HG03521 (cell line): Measurements from ENCODE around the gene CHCT1.
"Not testable (repeated sequence)": the region's sequence is repeated elsewhere in the genome, so short reads cannot be mapped to it uniquely, and the experiment has no call there.

Source experiments
- ATAC-seq: cut with Tn5 transposase; IDR thresholded peaks from one replicate; pipeline ENCODE4 v1.9.1; 2021; ENCODE audit warnings: mild to moderate bottlenecking, moderate library complexity; ENCODE audit not compliant: unreplicated experiment

The CHCT1 gene

DNA sequence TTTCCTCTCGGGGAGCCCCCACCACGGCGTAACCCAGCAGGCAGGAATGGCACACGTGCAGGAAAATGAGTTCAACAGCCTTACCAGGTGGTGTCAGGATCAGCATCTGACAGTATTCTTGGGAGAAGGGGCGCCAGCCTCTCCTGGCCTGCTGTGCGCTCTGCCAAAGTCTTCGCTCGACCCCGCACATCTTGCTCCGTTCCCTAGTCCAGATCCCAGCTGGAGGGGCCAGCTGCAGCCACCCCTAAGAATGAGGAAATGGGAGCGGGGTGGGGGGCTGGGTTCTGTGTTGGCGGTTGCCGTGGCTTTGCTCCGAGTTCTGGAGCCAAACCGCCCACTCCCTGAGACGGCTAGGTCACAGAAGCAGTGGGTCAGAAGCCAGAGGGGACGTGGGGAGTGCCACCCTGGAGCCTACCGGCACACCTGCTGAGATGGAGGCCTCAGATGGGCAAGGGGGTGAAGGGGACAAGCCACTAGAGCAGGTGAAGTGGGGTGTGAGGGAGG, at the start of gene CHCT1:
CHCT1 (plus strand) TSS at position 328 of the 504 bp plus-strand sequence; CDS start at position 432, 104 bp downstream.
- no peak for ATAC-seq

- ATAC-seq = no peak
Observed at GRCh38 chr17:60372790-60373483, 49.4 kb upstream of the CHCT1 start.

- ATAC-seq = not testable (repeated sequence)
Observed at GRCh38 chr17:60378187-60378586, 44.1 kb upstream of the CHCT1 start.

DNA sequence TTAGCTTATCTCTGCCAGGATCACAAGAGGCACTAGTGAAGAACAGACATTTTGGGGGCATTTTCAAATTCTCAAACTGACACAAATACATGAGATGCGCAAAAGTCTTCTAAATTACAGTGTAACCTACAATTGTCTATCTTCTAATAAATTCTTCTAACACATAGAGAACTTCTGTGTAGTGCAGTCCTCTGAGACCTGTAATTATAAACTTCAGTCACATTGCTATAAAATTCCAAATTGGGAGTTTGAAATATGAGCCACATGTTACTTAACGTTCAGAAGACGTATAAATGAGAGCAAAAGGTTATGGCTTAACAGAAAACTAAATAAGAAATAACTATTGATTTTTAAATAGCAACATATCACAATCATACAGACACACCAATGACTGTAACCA, 42.8 kb upstream of the CHCT1 start:
- not testable (repeated sequence) for ATAC-seq

- ATAC-seq = no peak
Observed at GRCh38 chr17:60381958-60382357, 40.3 kb upstream of the CHCT1 start.

- no peak for ATAC-seq
Observed at GRCh38 chr17:60383379-60383778, 38.9 kb upstream of the CHCT1 start.

DNA sequence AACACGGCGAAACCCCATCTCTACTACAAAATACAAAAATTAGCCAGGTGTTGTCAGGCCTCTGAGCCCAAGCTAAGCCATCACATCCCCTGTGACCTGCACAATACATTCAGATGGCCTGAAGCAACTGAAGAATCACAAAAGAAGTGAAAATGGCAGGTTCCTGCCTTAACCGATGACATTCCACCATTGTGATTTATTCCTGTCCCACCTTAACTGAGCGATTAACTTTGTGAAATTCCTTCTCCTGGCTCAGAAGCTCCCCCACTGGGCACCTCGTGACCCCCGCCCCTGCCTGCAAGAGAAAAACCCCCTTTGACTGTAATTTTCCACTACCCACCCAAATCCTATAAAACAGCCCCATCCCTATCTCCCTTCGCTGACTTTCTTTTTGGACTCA, 37.4 kb upstream of the CHCT1 start:
- ATAC-seq = not testable (repeated sequence)

DNA sequence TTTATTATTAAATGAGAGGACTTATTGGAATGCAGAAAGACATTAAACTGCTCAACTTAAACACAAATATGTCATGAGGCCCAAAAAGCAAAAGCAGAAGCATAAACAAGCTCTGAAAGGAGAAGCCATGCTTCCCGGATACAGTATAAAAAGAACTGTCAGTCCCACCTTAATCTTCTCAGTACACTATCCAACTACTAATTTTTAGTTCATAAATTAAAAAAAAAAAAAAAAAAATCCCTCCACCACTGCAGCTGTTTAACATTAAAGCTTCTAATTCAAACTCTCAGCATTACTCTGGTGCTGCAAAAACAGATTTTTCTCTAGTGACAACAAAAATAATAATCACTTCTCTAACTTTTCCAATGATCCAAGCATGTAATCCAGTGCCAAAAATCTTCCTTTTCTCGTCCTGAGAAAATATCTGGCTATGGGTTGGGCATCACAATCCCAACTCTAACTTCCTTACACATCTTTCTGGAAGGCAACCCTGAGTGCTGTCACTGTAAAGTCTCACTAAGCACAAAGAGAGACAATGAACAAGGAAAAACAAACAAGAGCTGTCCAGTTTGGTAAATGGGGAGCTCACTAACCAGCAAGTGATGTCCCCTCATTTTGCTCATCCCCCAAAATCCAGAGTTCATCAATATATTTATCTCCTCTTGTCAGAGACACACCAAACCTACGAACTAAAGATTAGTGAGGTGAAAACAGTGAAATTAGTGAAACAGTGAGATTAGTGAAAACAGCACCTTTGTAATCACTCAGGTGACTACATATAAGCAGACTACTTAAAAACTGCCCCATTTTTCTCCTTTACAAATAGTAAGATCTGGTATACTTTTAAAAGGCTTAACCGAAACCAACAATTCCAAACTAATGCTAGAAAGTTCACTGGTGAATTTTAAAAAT, 35.9 kb upstream of the CHCT1 start:
- no peak for ATAC-seq

- no peak for ATAC-seq
Observed at GRCh38 chr17:60387666-60388065, 34.6 kb upstream of the CHCT1 start.

DNA sequence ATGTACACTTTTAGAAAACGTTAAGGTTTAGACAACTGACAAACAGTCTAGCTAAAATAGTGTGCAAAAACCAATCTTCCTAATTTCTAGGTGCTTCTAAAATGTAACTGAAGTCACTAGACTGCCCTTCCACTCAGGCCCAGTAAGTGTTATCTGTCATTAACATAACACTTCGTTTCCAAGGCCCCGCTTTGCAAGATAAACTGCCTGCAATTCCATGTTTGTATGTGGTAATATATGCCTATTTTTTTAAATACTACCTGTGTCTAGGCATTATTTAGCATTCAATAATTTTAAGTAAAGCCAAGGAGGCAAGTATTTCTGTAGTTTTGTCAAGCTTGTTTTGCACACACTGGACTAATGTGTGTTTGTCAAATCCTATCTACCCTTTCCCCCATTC, 33.5 kb upstream of the CHCT1 start:
- no peak for ATAC-seq

DNA sequence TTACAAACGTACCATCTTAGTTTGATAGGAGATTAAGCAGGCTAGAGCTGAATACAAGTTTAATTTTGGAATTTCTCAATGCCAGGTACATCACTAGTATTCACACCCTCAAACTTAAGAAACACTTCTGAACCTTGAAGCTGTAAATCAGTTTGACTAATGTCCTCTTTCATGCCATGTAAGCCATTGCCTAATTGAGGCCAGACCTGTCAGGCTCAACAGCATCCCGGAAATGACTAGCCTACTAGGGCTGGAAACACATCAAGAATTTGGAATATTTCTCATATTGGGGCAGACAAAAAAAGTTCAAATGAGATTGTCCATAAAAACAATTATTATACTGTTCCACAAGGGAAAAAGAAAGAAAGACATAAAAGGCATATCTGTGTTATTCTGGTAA, 32.1 kb upstream of the CHCT1 start:
- no peak for ATAC-seq

DNA sequence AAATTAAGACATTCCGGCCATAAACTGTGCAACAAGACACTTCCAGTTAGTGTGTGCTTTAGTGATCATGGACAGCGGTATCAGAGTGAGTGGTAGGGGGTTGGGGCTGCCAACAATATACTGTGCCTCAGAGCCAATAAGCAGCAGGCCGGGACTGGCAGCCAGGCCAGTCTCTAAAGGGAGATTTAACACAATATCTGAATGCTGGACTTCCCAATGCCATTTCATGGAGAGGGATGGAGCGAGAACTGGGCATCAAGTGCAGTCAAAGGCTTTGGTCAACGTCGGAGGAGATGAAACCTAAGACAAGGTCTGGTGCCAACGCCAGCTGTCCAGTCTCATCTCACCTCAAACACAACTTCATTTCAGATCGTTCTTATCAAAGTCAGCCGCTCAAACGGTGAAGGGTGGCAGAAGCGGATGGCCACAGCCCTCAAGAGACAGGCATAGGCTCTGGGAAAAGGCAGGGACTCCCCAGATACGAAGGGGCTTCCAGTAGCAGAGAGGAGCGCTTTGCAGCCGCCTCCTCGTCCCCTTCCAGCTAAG, 31.3 kb upstream of the CHCT1 start:
- no peak for ATAC-seq

DNA sequence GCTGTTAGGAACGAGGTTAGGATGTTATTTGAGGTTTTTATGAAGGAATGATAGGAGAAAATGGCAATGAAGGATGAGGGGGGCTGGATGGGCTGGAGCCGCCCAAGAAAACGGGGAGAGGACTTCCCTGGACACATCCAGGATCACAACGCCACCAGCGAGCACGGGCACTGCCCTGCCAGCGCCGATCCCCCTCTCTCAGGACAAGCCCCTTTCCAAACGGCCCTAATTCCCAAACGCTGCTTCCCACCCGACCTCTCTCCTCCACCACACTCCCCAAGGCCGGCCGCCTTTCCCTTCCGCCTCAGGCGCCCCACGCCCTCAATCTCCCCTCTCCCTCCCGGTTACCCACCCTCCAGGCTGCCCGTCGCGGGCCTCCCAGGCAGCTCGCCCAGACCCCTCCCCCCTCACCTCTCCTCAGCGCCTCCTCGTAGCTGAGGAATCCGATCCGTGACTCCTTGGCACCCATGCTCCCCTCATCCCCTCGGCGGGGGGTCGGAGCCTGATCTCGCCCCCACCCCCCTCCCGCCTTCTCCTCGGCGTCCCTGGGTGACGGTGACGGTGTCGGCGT, 30.7 kb upstream of the CHCT1 start:
- ATAC-seq = peak; percentile 21

- ATAC-seq = peak; percentile 89
Observed at GRCh38 chr17:60392042-60392844, 30.0 kb upstream of the CHCT1 start, which contains the start of gene USP32. USP32 (minus strand) TSS chr17:60392133; CDS start chr17:60391939, 194 bp downstream.

GRCh38 chr17:60392845-60393702, 29.2 kb upstream of the CHCT1 start:
- ATAC-seq = no peak

- ATAC-seq = no peak
Observed at GRCh38 chr17:60393840-60394723, 28.2 kb upstream of the CHCT1 start.

DNA sequence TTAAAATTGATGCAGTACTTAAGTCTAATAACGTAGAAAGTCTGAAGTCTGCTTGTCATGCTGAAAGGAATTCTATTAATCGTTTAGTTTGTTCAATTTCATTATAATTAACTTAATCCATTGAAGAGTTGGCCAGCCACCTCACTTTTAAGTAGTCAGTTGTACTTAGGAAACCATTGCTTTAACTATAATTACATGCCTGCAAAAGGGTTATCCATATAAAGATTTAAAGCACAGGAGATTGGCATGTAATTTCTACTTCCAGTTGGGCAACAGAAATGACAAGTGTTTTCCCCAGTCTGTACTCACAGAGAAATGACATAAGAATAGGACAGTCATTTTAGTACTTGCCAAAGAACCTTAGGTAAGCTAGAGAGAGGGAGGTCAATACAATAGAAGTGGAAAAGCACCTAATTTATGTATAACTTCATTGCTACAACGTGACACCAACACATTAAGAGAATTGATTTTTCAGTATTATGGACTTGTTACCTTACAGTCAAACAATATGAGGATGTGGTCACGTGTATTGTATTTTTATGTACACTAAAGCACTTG, 26.7 kb upstream of the CHCT1 start:
- no peak for ATAC-seq

- ATAC-seq = no peak
Observed at GRCh38 chr17:60396412-60396811, 25.9 kb upstream of the CHCT1 start.
